Sigmoid colon (tissue), 4 donors: ENCODE results near the gene CCDC70.

ENCODE experiments used
- CTCF ChIP-seq, 4 experiments: fragments of 450-650 bp in 3 of 4; fragments of 200-600 bp in 1 of 4; IDR thresholded peaks; one replicate each; pipeline ENCODE4 v1.5.1; 2016 to 2019; ENCODE audit warnings: antibody characterized with exemption in 4 of 4, mild to moderate bottlenecking in 3 of 4, moderate library complexity in 2 of 4
- POLR2A ChIP-seq, 2 donors: fragments of 450-650 bp; IDR thresholded peaks; one replicate each; pipeline ENCODE4 v1.6.1; 2016; ENCODE audit warnings: antibody characterized with exemption in 2 of 2, mild to moderate bottlenecking in 2 of 2, moderate library complexity in 2 of 2
- POLR2AphosphoS5 ChIP-seq, 4 donors: sonication (generic); formaldehyde crosslinking; IDR thresholded peaks; one replicate each; pipeline ENCODE4 v1.6.1; 2017; ENCODE audit warnings: antibody characterized with exemption in 4 of 4

- no peak for TF ChIP-seq CTCF (IDR thresholded peaks at IDR 0.05)
- no peak for TF ChIP-seq POLR2A (IDR thresholded peaks at IDR 0.05)
- TF ChIP-seq POLR2AphosphoS5 (IDR thresholded peaks at IDR 0.05), result no peak
Measured at GRCh38 chr13:51845574-51846318, 16.0 kb upstream of the CCDC70 start.
